Smooth muscle cell (in vitro differentiated cells): ENCODE measurements around the gene CASK. TPM values are rescaled to one million over a fixed set of nuclear protein-coding genes. Genes with fewer than 3 reads are reported as not detected.

Experiments used
- DNase-seq: peaks from one replicate; lab custom pipeline; 2025; ENCODE audit not compliant: unreplicated experiment; lab: John Stamatoyannopoulos, UW
- H2AFZ ChIP-seq: fragments of 200-600 bp; sonication (generic); 2 replicates; pipeline ENCODE4 v1.6.0; 2016; ENCODE audit warnings: antibody characterized with exemption, low read depth, mild to moderate bottlenecking
- H3F3A ChIP-seq: fragments of 200-600 bp; sonication (generic); 2 replicates; pipeline ENCODE4 v1.6.0; 2017; ENCODE audit warnings: antibody characterized with exemption, low read depth
- H3K27ac ChIP-seq: fragments of 200-600 bp; sonication (generic); 2 replicates; pipeline ENCODE4 v1.5.1; 2016; ENCODE audit warnings: low read depth, mild to moderate bottlenecking
- H3K27me3 ChIP-seq: fragments of 200-600 bp; sonication (generic); 2 replicates; pipeline ENCODE4 v1.6.1; 2016; ENCODE audit warnings: low read depth, mild to moderate bottlenecking
- H3K36me3 ChIP-seq: fragments of 200-600 bp; sonication (generic); 2 replicates; pipeline ENCODE4 v1.5.1; 2016; ENCODE audit warnings: low read depth
- H3K4me1 ChIP-seq: fragments of 200-600 bp; sonication (generic); 2 replicates; pipeline ENCODE4 v1.5.1; 2016; ENCODE audit warnings: low read depth
- H3K4me2 ChIP-seq: fragments of 200-600 bp; sonication (generic); 2 replicates; pipeline ENCODE4 v1.6.0; 2016; ENCODE audit warnings: mild to moderate bottlenecking
- H3K4me3 ChIP-seq: fragments of 200-600 bp; sonication (generic); 2 replicates; pipeline ENCODE4 v1.5.1; 2016; ENCODE audit warnings: mild to moderate bottlenecking
- H3K79me2 ChIP-seq: fragments of 200-600 bp; sonication (generic); 2 replicates; pipeline ENCODE4 v1.6.0; 2016; ENCODE audit warnings: low read depth, mild to moderate bottlenecking
- H3K9ac ChIP-seq: fragments of 200-600 bp; sonication (generic); 2 replicates; pipeline ENCODE4 v1.6.0; 2016; ENCODE audit warnings: low read depth
- H3K9me3 ChIP-seq: fragments of 200-600 bp; sonication (generic); replicated peaks from 2 replicates; pipeline ENCODE4 v1.5.1; 2016; ENCODE audit warnings: low read depth
- H4K20me1 ChIP-seq: fragments of 200-600 bp; sonication (generic); 2 replicates; pipeline ENCODE4 v1.6.0; 2016; ENCODE audit warnings: low read depth
- WGBS: methylation state at CpG from one replicate; pipeline ENCODE4 v1.1.7; 2016; ENCODE audit warnings: low lambda C conversion rate; 5-methylcytosine and 5-hydroxymethylcytosine counted together
- polyA plus RNA-seq: library from polyadenylated mRNA; unstranded; fragments of >200 nt; fragmentation: Nextera tagmentation; extraction: Ambion mirVana; gene quantifications from 2 replicates; pipeline ENCODE4 v1.2.1, GENCODE V29; 2016
- total RNA-seq: library from RNA; depleted of rRNA; stranded (reverse); fragments of >200 nt; gene quantifications from 2 replicates; pipeline ENCODE4 v1.2.3, GENCODE V29; 2014
- TF ChIP-seq, protein P1 (sequence below): fragments of 200-600 bp; sonication (generic); IDR thresholded peaks from 2 replicates; pipeline ENCODE4 v1.5.1; 2017; ENCODE audit warnings: borderline replicate concordance, mild to moderate bottlenecking, antibody characterized with exemption; ENCODE audit not compliant: insufficient read depth, poor library complexity, severe bottlenecking

CASK gene
- total and polyA plus RNA-seq, 2 experiments from 2014 or later = 49.4 to 97.5 TPM

DNA sequence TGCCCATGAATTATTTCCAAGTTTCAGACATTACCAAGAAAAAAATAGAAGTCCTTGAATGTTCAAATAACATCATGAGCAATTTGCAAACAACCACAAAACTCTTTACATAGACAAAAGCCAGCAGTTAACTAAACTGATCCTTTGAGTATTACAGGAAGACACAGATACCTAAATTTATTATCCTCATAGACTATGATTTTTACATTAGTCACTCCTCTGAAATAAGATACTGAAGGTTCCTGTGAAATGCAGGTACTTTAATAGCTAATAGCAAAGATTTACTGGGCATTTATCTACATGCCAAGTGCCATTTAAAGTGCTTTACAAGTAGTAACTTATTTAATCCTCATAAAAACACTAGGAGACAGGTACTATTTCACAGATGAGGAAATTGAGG lies 161.7 kb downstream of the CASK start:
- no peak overlapping the region for H3K4me3 ChIP-seq
- no peaks in the 10 kb centered on the region for H3K79me2 ChIP-seq
- DNase-seq = no peak
- TF ChIP-seq, protein P1, sequence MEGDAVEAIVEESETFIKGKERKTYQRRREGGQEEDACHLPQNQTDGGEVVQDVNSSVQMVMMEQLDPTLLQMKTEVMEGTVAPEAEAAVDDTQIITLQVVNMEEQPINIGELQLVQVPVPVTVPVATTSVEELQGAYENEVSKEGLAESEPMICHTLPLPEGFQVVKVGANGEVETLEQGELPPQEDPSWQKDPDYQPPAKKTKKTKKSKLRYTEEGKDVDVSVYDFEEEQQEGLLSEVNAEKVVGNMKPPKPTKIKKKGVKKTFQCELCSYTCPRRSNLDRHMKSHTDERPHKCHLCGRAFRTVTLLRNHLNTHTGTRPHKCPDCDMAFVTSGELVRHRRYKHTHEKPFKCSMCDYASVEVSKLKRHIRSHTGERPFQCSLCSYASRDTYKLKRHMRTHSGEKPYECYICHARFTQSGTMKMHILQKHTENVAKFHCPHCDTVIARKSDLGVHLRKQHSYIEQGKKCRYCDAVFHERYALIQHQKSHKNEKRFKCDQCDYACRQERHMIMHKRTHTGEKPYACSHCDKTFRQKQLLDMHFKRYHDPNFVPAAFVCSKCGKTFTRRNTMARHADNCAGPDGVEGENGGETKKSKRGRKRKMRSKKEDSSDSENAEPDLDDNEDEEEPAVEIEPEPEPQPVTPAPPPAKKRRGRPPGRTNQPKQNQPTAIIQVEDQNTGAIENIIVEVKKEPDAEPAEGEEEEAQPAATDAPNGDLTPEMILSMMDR = no peak
- H3K27me3 ChIP-seq = no peaks in the 10 kb centered on the region
- H3K4me1 ChIP-seq = no peaks in the 10 kb centered on the region
- no peaks in the 10 kb centered on the region for H3K36me3 ChIP-seq
- no peak overlapping the region for H3K9ac ChIP-seq
- H3K9me3 ChIP-seq = no peaks in the 10 kb centered on the region
- H2AFZ ChIP-seq = no peak overlapping the region
- no peaks in the 10 kb centered on the region for H3F3A ChIP-seq
- peaks cover 69% of the 10 kb centered on the region for H4K20me1 ChIP-seq
- no peak overlapping the region for H3K27ac ChIP-seq
- no peak overlapping the region for H3K4me2 ChIP-seq

- TF ChIP-seq, protein P1 = no peak
- Histone ChIP-seq H3K27ac (no peak overlapping the region), H3K4me3 (no peak overlapping the region), H3K79me2 (no peaks in the 10 kb centered on the region), H3F3A (no peaks in the 10 kb centered on the region), H3K4me1 (no peaks in the 10 kb centered on the region), H3K9me3 (no peaks in the 10 kb centered on the region), H3K36me3 (no peaks in the 10 kb centered on the region), H3K9ac (no peak overlapping the region), H3K27me3 (no peaks in the 10 kb centered on the region), H2AFZ (no peak overlapping the region), H4K20me1 (peaks cover 65% of the 10 kb centered on the region), H3K4me2 (no peak overlapping the region)
- WGBS = 58% methylated on average over 3 of the region's 3 CpGs
- DNase-seq = no peak
Measured at GRCh38 chrX:41761169-41761568, 162.2 kb downstream of the CASK start.

- TF ChIP-seq, protein P1 = peak; percentile 41
- DNase-seq = no peak
Measured at GRCh38 chrX:41759817-41760216, 163.5 kb downstream of the CASK start.

GRCh38 chrX:41758401-41758800 lies 165.0 kb downstream of the CASK start:
- Histone ChIP-seq H3F3A (no peaks in the 10 kb centered on the region), H4K20me1 (peaks cover 52% of the 10 kb centered on the region), H3K9me3 (no peaks in the 10 kb centered on the region), H3K36me3 (no peaks in the 10 kb centered on the region), H3K27ac (no peak overlapping the region), H3K27me3 (no peaks in the 10 kb centered on the region), H3K4me3 (no peak overlapping the region), H3K79me2 (no peaks in the 10 kb centered on the region), H2AFZ (no peak overlapping the region), H3K4me1 (no peaks in the 10 kb centered on the region), H3K9ac (no peak overlapping the region), H3K4me2 (no peak overlapping the region)
- 73% methylated on average over 2 of the region's 2 CpGs for WGBS
- TF ChIP-seq, protein P1 = no peak
- no peak for DNase-seq

More at GRCh38 chrX:41759817-41760216, 163.5 kb downstream of the CASK start:
- no peaks in the 10 kb centered on the region for H3K27me3 ChIP-seq
- no peaks in the 10 kb centered on the region for H3K4me1 ChIP-seq
- no peak overlapping the region for H2AFZ ChIP-seq
- 50% methylated on average over 3 of the region's 3 CpGs for WGBS
- H3K4me2 ChIP-seq = no peak overlapping the region
- H3K27ac ChIP-seq = no peak overlapping the region
- no peak overlapping the region for H3K9ac ChIP-seq
- H3F3A ChIP-seq = no peaks in the 10 kb centered on the region
- no peaks in the 10 kb centered on the region for H3K9me3 ChIP-seq
- no peaks in the 10 kb centered on the region for H3K79me2 ChIP-seq
- peaks cover 60% of the 10 kb centered on the region for H4K20me1 ChIP-seq
- no peaks in the 10 kb centered on the region for H3K36me3 ChIP-seq
- no peak overlapping the region for H3K4me3 ChIP-seq
